NCI-H446 treated with DMSO at 0.1 percent for 48 hours (cell line): ENCODE data around the gene CD79B.
"Not testable (repeated sequence)": the region's sequence is repeated elsewhere in the genome, so short reads cannot be mapped to it uniquely, and the experiment has no call there.

Experiments used
- DNase-seq: peaks from one replicate; lab custom pipeline; 2025; lab: John Stamatoyannopoulos, UW

The CD79B gene

GRCh38 chr17:63909586-63909985, 22.5 kb downstream of the CD79B start:
- DNase-seq: not testable (repeated sequence)

GRCh38 chr17:63907161-63907778, 24.9 kb downstream of the CD79B start:
- not testable (repeated sequence) for DNase-seq

GRCh38 chr17:63904796-63905195, 27.3 kb downstream of the CD79B start:
- not testable (repeated sequence) for DNase-seq

- DNase-seq: not testable (repeated sequence)
These were observed 28.3 kb downstream of the CD79B start for GRCh38 chr17:63903787-63904201.

- not testable (repeated sequence) for DNase-seq
These were observed 30.2 kb downstream of the CD79B start for GRCh38 chr17:63901971-63902370.

- DNase-seq: not testable (repeated sequence)
These were observed 33.0 kb downstream of the CD79B start for GRCh38 chr17:63898899-63899798.

- not testable (repeated sequence) for DNase-seq
These were observed 35.4 kb downstream of the CD79B start, which contains the start of gene CSH1 for GRCh38 chr17:63896524-63897354. CSH1 (minus strand) TSS chr17:63896574; CDS start chr17:63896511, 63 bp downstream.

- not testable (repeated sequence) for DNase-seq
These were observed 37.3 kb downstream of the CD79B start for GRCh38 chr17:63894821-63895220.

- not testable (repeated sequence) for DNase-seq
These were observed 38.1 kb downstream of the CD79B start for GRCh38 chr17:63894021-63894420.

- DNase-seq: not testable (repeated sequence)
These were observed 39.7 kb downstream of the CD79B start for GRCh38 chr17:63892316-63893037.

- DNase-seq: not testable (repeated sequence)
These were observed 42.9 kb downstream of the CD79B start for GRCh38 chr17:63889026-63889848.

GRCh38 chr17:63885119-63885518, 47.0 kb downstream of the CD79B start:
- not testable (repeated sequence) for DNase-seq

- DNase-seq: not testable (repeated sequence)
These were observed 49.5 kb downstream of the CD79B start for GRCh38 chr17:63882626-63883126.

GRCh38 chr17:63881935-63882601, 50.1 kb downstream of the CD79B start, which contains the start of gene GH2:
GH2 (minus strand) TSS chr17:63881944; CDS start chr17:63881801, 143 bp downstream.
- DNase-seq: no peak

GRCh38 chr17:63881337-63881736, 50.8 kb downstream of the CD79B start:
- DNase-seq: not testable (repeated sequence)

GRCh38 chr17:63880706-63881105, 51.4 kb downstream of the CD79B start:
- DNase-seq: no peak
